ENCODE measurements around the gene AUTS2.

The AUTS2 gene

GRCh38 chr7:70456719-70457118 is 858.4 kb downstream of the AUTS2 start:
- Histone ChIP-seq H3K27me3 (ENCODE audit: control insufficient read depth, insufficient read depth, low read length) (no peaks in the 10 kb centered on the region), H3K9me3 (ENCODE audit: control insufficient read depth, insufficient read depth, low read length) (no peaks in the 10 kb centered on the region), H3K4me3 (ENCODE audit: low read length) (no peak overlapping the region), H3K36me3 (ENCODE audit: control insufficient read depth, insufficient read depth, low read length) (no peaks in the 10 kb centered on the region), H3K4me1 (ENCODE audit: control insufficient read depth, insufficient read depth, low read length) (peaks cover 1% of the 10 kb centered on the region; the same call in 1 of the 2 replicates), H3K27ac (ENCODE audit: low read length) (no peak overlapping the region)
- no peak for DNase-seq (ENCODE audit: low read depth, low spot score)
- no CpG with 5 or more reads among the region's 4 CpGs for WGBS (ENCODE audit: insufficient coverage, insufficient read length)

- no CpG with 5 or more reads among the region's 3 CpGs for WGBS (ENCODE audit: insufficient coverage, insufficient read length)
- Histone ChIP-seq H3K9me3 (ENCODE audit: control insufficient read depth, insufficient read depth, low read length) (no peaks in the 10 kb centered on the region), H3K27me3 (ENCODE audit: control insufficient read depth, insufficient read depth, low read length) (no peaks in the 10 kb centered on the region), H3K36me3 (ENCODE audit: control insufficient read depth, insufficient read depth, low read length) (no peaks in the 10 kb centered on the region), H3K27ac (ENCODE audit: low read length) (no peak overlapping the region), H3K4me1 (ENCODE audit: control insufficient read depth, insufficient read depth, low read length) (peaks cover 1% of the 10 kb centered on the region; the same call in 1 of the 2 replicates), H3K4me3 (ENCODE audit: low read length) (no peak overlapping the region)
- no peak for DNase-seq (ENCODE audit: low read depth, low spot score)
Measured at GRCh38 chr7:70457482-70457881, 859.2 kb downstream of the AUTS2 start.

GRCh38 chr7:70457883-70458680 is 859.8 kb downstream of the AUTS2 start:
- H3K4me3 ChIP-seq (ENCODE audit: low read length), result no peak overlapping the region
- no CpG with 5 or more reads among the region's 8 CpGs for WGBS (ENCODE audit: insufficient coverage, insufficient read length)
- H3K36me3 ChIP-seq (ENCODE audit: control insufficient read depth, insufficient read depth, low read length), result no peaks in the 10 kb centered on the region
- H3K27ac ChIP-seq (ENCODE audit: low read length), result no peak overlapping the region
- H3K27me3 ChIP-seq (ENCODE audit: control insufficient read depth, insufficient read depth, low read length), result no peaks in the 10 kb centered on the region
- H3K9me3 ChIP-seq (ENCODE audit: control insufficient read depth, insufficient read depth, low read length), result no peaks in the 10 kb centered on the region
- peaks cover 1% of the 10 kb centered on the region; the same call in 1 of the 2 replicates for H3K4me1 ChIP-seq (ENCODE audit: control insufficient read depth, insufficient read depth, low read length)
- DNase-seq (ENCODE audit: low read depth, low spot score), result no peak

GRCh38 chr7:70458745-70459144 is 860.5 kb downstream of the AUTS2 start:
- no peaks in the 10 kb centered on the region for H3K9me3 ChIP-seq (ENCODE audit: control insufficient read depth, insufficient read depth, low read length)
- H3K4me3 ChIP-seq (ENCODE audit: low read length), result no peak overlapping the region
- DNase-seq (ENCODE audit: low read depth, low spot score), result no peak
- no peak overlapping the region for H3K27ac ChIP-seq (ENCODE audit: low read length)
- H3K36me3 ChIP-seq (ENCODE audit: control insufficient read depth, insufficient read depth, low read length), result no peaks in the 10 kb centered on the region
- H3K27me3 ChIP-seq (ENCODE audit: control insufficient read depth, insufficient read depth, low read length), result no peaks in the 10 kb centered on the region
- H3K4me1 ChIP-seq (ENCODE audit: control insufficient read depth, insufficient read depth, low read length), result peaks cover 1% of the 10 kb centered on the region; the same call in 1 of the 2 replicates
- no CpG with 5 or more reads among the region's 8 CpGs for WGBS (ENCODE audit: insufficient coverage, insufficient read length)

GRCh38 chr7:70459546-70459945 is 861.3 kb downstream of the AUTS2 start:
- WGBS (ENCODE audit: insufficient coverage, insufficient read length), result no CpG with 5 or more reads among the region's 1 CpG
- H3K4me3 ChIP-seq (ENCODE audit: low read length), result no peak overlapping the region
- no peak for DNase-seq (ENCODE audit: low read depth, low spot score)

GRCh38 chr7:70460071-70460470 is 861.8 kb downstream of the AUTS2 start:
- Histone ChIP-seq H3K4me3 (ENCODE audit: low read length) (no peak overlapping the region), H3K4me1 (ENCODE audit: control insufficient read depth, insufficient read depth, low read length) (peaks cover 1% of the 10 kb centered on the region; the same call in 1 of the 2 replicates), H3K27me3 (ENCODE audit: control insufficient read depth, insufficient read depth, low read length) (no peaks in the 10 kb centered on the region), H3K27ac (ENCODE audit: low read length) (no peak overlapping the region), H3K36me3 (ENCODE audit: control insufficient read depth, insufficient read depth, low read length) (no peaks in the 10 kb centered on the region), H3K9me3 (ENCODE audit: control insufficient read depth, insufficient read depth, low read length) (no peaks in the 10 kb centered on the region)
- no peak for DNase-seq (ENCODE audit: low read depth, low spot score)
- WGBS (ENCODE audit: insufficient coverage, insufficient read length), result no CpG with 5 or more reads among the region's 10 CpGs

More at GRCh38 chr7:70459546-70459945, 861.3 kb downstream of the AUTS2 start:
- Histone ChIP-seq H3K27me3 (ENCODE audit: control insufficient read depth, insufficient read depth, low read length) (no peaks in the 10 kb centered on the region), H3K4me1 (ENCODE audit: control insufficient read depth, insufficient read depth, low read length) (peaks cover 1% of the 10 kb centered on the region; the same call in 1 of the 2 replicates), H3K36me3 (ENCODE audit: control insufficient read depth, insufficient read depth, low read length) (no peaks in the 10 kb centered on the region), H3K27ac (ENCODE audit: low read length) (no peak overlapping the region), H3K9me3 (ENCODE audit: control insufficient read depth, insufficient read depth, low read length) (no peaks in the 10 kb centered on the region)

- H3K9me3 ChIP-seq (ENCODE audit: control insufficient read depth, insufficient read depth, low read length), result no peaks in the 10 kb centered on the region
- no peak overlapping the region for H3K4me3 ChIP-seq (ENCODE audit: low read length)
- DNase-seq (ENCODE audit: low read depth, low spot score), result no peak
- H3K27ac ChIP-seq (ENCODE audit: low read length), result no peak overlapping the region
- WGBS (ENCODE audit: insufficient coverage, insufficient read length), result no CpG with 5 or more reads among the region's 6 CpGs
- no peaks in the 10 kb centered on the region for H3K36me3 ChIP-seq (ENCODE audit: control insufficient read depth, insufficient read depth, low read length)
- H3K4me1 ChIP-seq (ENCODE audit: control insufficient read depth, insufficient read depth, low read length), result peaks cover 1% of the 10 kb centered on the region; the same call in 1 of the 2 replicates
- H3K27me3 ChIP-seq (ENCODE audit: control insufficient read depth, insufficient read depth, low read length), result no peaks in the 10 kb centered on the region
Measured at GRCh38 chr7:70460562-70460961, 862.3 kb downstream of the AUTS2 start.

- H3K27ac ChIP-seq (ENCODE audit: low read length), result no peak overlapping the region
- no peaks in the 10 kb centered on the region for H3K27me3 ChIP-seq (ENCODE audit: control insufficient read depth, insufficient read depth, low read length)
- DNase-seq (ENCODE audit: low read depth, low spot score), result no peak
- H3K36me3 ChIP-seq (ENCODE audit: control insufficient read depth, insufficient read depth, low read length), result no peaks in the 10 kb centered on the region
- no CpG with 5 or more reads among the region's 5 CpGs for WGBS (ENCODE audit: insufficient coverage, insufficient read length)
- peaks cover 1% of the 10 kb centered on the region; the same call in 1 of the 2 replicates for H3K4me1 ChIP-seq (ENCODE audit: control insufficient read depth, insufficient read depth, low read length)
- H3K9me3 ChIP-seq (ENCODE audit: control insufficient read depth, insufficient read depth, low read length), result no peaks in the 10 kb centered on the region
- H3K4me3 ChIP-seq (ENCODE audit: low read length), result no peak overlapping the region
Measured at GRCh38 chr7:70463352-70463938, 865.2 kb downstream of the AUTS2 start.

GRCh38 chr7:70466725-70467364 is 868.6 kb downstream of the AUTS2 start:
- H3K36me3 ChIP-seq (ENCODE audit: control insufficient read depth, insufficient read depth, low read length), result no peaks in the 10 kb centered on the region
- H3K4me3 ChIP-seq (ENCODE audit: low read length), result no peak overlapping the region
- no peaks in the 10 kb centered on the region for H3K9me3 ChIP-seq (ENCODE audit: control insufficient read depth, insufficient read depth, low read length)
- no peak overlapping the region for H3K27ac ChIP-seq (ENCODE audit: low read length)
- H3K27me3 ChIP-seq (ENCODE audit: control insufficient read depth, insufficient read depth, low read length), result no peaks in the 10 kb centered on the region
- no peaks in the 10 kb centered on the region for H3K4me1 ChIP-seq (ENCODE audit: control insufficient read depth, insufficient read depth, low read length)
- DNase-seq (ENCODE audit: low read depth, low spot score), result no peak
- no CpG with 5 or more reads among the region's 5 CpGs for WGBS (ENCODE audit: insufficient coverage, insufficient read length)

GRCh38 chr7:70470746-70471145 is 872.5 kb downstream of the AUTS2 start:
- Histone ChIP-seq H3K27me3 (ENCODE audit: control insufficient read depth, insufficient read depth, low read length) (no peaks in the 10 kb centered on the region), H3K9me3 (ENCODE audit: control insufficient read depth, insufficient read depth, low read length) (no peaks in the 10 kb centered on the region), H3K36me3 (ENCODE audit: control insufficient read depth, insufficient read depth, low read length) (no peaks in the 10 kb centered on the region), H3K27ac (ENCODE audit: low read length) (no peak overlapping the region), H3K4me3 (ENCODE audit: low read length) (no peak overlapping the region), H3K4me1 (ENCODE audit: control insufficient read depth, insufficient read depth, low read length) (0 out of 2 replicates have a peak, but pooled peaks cover 1% of the 10 kb centered on the region)
- no CpG with 5 or more reads among the region's 10 CpGs for WGBS (ENCODE audit: insufficient coverage, insufficient read length)
- DNase-seq (ENCODE audit: low read depth, low spot score), result no peak
